Measurements from ENCODE around the gene PACSIN2. TPM values are rescaled to one million over a fixed set of nuclear protein-coding genes. Genes with fewer than 3 reads are reported as not detected.

Gene PACSIN2
- total and polyA plus RNA-seq, 2 experiments from 2014 or later = 23.5 to 57.3 TPM

GRCh38 chr22:43012390-43012789 lies 2.6 kb downstream of the PACSIN2 start:
- peaks cover 29% of the 10 kb centered on the region for H3K4me1 Mint-ChIP-seq
- Histone ChIP-seq H3K79me2 (replicated peaks; ENCODE audit: insufficient read depth) (peaks cover 69% of the 10 kb centered on the region), H3K9me2 (ENCODE audit: insufficient read depth) (no peaks in the 10 kb centered on the region), H3K36me3 (ENCODE audit: insufficient read depth) (no peaks in the 10 kb centered on the region), H3F3A (replicated peaks; ENCODE audit: low read depth) (peaks cover 9% of the 10 kb centered on the region; the same call in 1 of the 2 replicates), H4K20me1 (replicated peaks; ENCODE audit: insufficient read depth) (peaks cover 50% of the 10 kb centered on the region), H3K27ac (ENCODE audit: low read depth) (no peak overlapping the region), H3K4me2 (no peak overlapping the region), H3K4me1 (ENCODE audit: insufficient read depth) (peaks cover 33% of the 10 kb centered on the region), H3K4me3 (no peak overlapping the region), H2AFZ (no peak overlapping the region), H3K27me3 (ENCODE audit: insufficient read depth) (peaks cover 4% of the 10 kb centered on the region; the same call in 1 of the 2 replicates)
- no peak overlapping the region for H3K4me3 Mint-ChIP-seq
- DNase-seq (ENCODE audit: low spot score) (no peak), ATAC-seq (no peak)
- TF ChIP-seq POLR2AphosphoS5 (IDR thresholded peaks at IDR 0.05; ENCODE audit: low read depth) = no peak
- TF ChIP-seq, protein P1, sequence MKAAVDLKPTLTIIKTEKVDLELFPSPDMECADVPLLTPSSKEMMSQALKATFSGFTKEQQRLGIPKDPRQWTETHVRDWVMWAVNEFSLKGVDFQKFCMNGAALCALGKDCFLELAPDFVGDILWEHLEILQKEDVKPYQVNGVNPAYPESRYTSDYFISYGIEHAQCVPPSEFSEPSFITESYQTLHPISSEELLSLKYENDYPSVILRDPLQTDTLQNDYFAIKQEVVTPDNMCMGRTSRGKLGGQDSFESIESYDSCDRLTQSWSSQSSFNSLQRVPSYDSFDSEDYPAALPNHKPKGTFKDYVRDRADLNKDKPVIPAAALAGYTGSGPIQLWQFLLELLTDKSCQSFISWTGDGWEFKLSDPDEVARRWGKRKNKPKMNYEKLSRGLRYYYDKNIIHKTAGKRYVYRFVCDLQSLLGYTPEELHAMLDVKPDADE (IDR thresholded peaks at IDR 0.05) = no peak
- TF ChIP-seq, protein P2, sequence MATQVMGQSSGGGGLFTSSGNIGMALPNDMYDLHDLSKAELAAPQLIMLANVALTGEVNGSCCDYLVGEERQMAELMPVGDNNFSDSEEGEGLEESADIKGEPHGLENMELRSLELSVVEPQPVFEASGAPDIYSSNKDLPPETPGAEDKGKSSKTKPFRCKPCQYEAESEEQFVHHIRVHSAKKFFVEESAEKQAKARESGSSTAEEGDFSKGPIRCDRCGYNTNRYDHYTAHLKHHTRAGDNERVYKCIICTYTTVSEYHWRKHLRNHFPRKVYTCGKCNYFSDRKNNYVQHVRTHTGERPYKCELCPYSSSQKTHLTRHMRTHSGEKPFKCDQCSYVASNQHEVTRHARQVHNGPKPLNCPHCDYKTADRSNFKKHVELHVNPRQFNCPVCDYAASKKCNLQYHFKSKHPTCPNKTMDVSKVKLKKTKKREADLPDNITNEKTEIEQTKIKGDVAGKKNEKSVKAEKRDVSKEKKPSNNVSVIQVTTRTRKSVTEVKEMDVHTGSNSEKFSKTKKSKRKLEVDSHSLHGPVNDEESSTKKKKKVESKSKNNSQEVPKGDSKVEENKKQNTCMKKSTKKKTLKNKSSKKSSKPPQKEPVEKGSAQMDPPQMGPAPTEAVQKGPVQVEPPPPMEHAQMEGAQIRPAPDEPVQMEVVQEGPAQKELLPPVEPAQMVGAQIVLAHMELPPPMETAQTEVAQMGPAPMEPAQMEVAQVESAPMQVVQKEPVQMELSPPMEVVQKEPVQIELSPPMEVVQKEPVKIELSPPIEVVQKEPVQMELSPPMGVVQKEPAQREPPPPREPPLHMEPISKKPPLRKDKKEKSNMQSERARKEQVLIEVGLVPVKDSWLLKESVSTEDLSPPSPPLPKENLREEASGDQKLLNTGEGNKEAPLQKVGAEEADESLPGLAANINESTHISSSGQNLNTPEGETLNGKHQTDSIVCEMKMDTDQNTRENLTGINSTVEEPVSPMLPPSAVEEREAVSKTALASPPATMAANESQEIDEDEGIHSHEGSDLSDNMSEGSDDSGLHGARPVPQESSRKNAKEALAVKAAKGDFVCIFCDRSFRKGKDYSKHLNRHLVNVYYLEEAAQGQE (IDR thresholded peaks at IDR 0.05; ENCODE audit: unreplicated experiment) = no peak
- TF ChIP-seq, protein P3, sequence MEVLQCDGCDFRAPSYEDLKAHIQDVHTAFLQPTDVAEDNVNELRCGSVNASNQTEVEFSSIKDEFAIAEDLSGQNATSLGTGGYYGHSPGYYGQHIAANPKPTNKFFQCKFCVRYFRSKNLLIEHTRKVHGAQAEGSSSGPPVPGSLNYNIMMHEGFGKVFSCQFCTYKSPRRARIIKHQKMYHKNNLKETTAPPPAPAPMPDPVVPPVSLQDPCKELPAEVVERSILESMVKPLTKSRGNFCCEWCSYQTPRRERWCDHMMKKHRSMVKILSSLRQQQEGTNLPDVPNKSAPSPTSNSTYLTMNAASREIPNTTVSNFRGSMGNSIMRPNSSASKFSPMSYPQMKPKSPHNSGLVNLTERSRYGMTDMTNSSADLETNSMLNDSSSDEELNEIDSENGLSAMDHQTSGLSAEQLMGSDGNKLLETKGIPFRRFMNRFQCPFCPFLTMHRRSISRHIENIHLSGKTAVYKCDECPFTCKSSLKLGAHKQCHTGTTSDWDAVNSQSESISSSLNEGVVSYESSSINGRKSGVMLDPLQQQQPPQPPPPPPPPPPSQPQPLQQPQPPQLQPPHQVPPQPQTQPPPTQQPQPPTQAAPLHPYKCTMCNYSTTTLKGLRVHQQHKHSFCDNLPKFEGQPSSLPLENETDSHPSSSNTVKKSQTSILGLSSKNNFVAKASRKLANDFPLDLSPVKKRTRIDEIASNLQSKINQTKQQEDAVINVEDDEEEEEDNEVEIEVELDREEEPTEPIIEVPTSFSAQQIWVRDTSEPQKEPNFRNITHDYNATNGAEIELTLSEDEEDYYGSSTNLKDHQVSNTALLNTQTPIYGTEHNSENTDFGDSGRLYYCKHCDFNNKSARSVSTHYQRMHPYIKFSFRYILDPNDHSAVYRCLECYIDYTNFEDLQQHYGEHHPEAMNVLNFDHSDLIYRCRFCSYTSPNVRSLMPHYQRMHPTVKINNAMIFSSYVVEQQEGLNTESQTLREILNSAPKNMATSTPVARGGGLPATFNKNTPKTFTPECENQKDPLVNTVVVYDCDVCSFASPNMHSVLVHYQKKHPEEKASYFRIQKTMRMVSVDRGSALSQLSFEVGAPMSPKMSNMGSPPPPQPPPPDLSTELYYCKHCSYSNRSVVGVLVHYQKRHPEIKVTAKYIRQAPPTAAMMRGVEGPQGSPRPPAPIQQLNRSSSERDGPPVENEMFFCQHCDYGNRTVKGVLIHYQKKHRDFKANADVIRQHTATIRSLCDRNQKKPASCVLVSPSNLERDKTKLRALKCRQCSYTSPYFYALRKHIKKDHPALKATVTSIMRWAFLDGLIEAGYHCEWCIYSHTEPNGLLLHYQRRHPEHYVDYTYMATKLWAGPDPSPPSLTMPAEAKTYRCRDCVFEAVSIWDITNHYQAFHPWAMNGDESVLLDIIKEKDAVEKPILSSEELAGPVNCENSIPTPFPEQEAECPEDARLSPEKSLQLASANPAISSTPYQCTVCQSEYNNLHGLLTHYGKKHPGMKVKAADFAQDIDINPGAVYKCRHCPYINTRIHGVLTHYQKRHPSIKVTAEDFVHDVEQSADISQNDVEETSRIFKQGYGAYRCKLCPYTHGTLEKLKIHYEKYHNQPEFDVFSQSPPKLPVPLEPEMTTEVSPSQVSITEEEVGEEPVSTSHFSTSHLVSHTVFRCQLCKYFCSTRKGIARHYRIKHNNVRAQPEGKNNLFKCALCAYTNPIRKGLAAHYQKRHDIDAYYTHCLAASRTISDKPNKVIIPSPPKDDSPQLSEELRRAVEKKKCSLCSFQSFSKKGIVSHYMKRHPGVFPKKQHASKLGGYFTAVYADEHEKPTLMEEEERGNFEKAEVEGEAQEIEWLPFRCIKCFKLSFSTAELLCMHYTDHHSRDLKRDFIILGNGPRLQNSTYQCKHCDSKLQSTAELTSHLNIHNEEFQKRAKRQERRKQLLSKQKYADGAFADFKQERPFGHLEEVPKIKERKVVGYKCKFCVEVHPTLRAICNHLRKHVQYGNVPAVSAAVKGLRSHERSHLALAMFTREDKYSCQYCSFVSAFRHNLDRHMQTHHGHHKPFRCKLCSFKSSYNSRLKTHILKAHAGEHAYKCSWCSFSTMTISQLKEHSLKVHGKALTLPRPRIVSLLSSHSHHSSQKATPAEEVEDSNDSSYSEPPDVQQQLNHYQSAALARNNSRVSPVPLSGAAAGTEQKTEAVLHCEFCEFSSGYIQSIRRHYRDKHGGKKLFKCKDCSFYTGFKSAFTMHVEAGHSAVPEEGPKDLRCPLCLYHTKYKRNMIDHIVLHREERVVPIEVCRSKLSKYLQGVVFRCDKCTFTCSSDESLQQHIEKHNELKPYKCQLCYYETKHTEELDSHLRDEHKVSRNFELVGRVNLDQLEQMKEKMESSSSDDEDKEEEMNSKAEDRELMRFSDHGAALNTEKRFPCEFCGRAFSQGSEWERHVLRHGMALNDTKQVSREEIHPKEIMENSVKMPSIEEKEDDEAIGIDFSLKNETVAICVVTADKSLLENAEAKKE (CRISPR knock-in tag; IDR thresholded peaks at IDR 0.05) = no peak
- no peak for TF ChIP-seq ZNF331 (CRISPR knock-in tag; IDR thresholded peaks at IDR 0.05; ENCODE audit: low read depth)
- TF ChIP-seq, protein P4, sequence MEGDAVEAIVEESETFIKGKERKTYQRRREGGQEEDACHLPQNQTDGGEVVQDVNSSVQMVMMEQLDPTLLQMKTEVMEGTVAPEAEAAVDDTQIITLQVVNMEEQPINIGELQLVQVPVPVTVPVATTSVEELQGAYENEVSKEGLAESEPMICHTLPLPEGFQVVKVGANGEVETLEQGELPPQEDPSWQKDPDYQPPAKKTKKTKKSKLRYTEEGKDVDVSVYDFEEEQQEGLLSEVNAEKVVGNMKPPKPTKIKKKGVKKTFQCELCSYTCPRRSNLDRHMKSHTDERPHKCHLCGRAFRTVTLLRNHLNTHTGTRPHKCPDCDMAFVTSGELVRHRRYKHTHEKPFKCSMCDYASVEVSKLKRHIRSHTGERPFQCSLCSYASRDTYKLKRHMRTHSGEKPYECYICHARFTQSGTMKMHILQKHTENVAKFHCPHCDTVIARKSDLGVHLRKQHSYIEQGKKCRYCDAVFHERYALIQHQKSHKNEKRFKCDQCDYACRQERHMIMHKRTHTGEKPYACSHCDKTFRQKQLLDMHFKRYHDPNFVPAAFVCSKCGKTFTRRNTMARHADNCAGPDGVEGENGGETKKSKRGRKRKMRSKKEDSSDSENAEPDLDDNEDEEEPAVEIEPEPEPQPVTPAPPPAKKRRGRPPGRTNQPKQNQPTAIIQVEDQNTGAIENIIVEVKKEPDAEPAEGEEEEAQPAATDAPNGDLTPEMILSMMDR (conservative IDR thresholded peaks at IDR 0.05; ENCODE audit: low read depth in 2 of 2) = no peak
- H3K27ac Mint-ChIP-seq = no peak overlapping the region
- peaks cover 6% of the 10 kb centered on the region for H3K27me3 Mint-ChIP-seq (ENCODE audit: insufficient read depth, low read depth, poor library complexity)
- H3K9me3 Mint-ChIP-seq = no peaks in the 10 kb centered on the region
- peaks cover 2% of the 10 kb centered on the region for H3K36me3 Mint-ChIP-seq (ENCODE audit: low read depth)

Measured in GM23338 (cell line).